GM23338 (cell line): Measurements from ENCODE around the gene ELFN1. TPM values are rescaled to one million over a fixed set of nuclear protein-coding genes. Genes with fewer than 3 reads are reported as not detected.

Experiments
- ATAC-seq: fragments of 200-7000 bp; cut with Tn5 transposase; 3 replicates; pipeline ENCODE4 v1.9.1; 2020
- DNase-seq: peaks from one replicate; pipeline ENCODE4 v3.0.0-alpha.2; 2015; ENCODE audit warnings: low spot score
- H2AFZ ChIP-seq: fragments of 200-600 bp; sonication (generic); 2 replicates; pipeline ENCODE4 v1.8.0; 2016; ENCODE audit warnings: antibody characterized with exemption, mild to moderate bottlenecking, moderate library complexity
- H3F3A ChIP-seq: fragments of 200-600 bp; sonication (generic); replicated peaks from 2 replicates; pipeline ENCODE4 v1.8.0; 2017; ENCODE audit warnings: antibody characterized with exemption, mixed run types, low read depth
- H3K27ac ChIP-seq: fragments of 200-600 bp; sonication (generic); 2 replicates; pipeline ENCODE4 v1.6.1; 2016; ENCODE audit warnings: low read depth
- H3K27me3 ChIP-seq: fragments of 200-600 bp; sonication (generic); 2 replicates; pipeline ENCODE4 v1.8.0; 2016; ENCODE audit warnings: mild to moderate bottlenecking, mixed run types, moderate library complexity; ENCODE audit not compliant: insufficient read depth
- H3K36me3 ChIP-seq: fragments of 200-600 bp; sonication (generic); 2 replicates; pipeline ENCODE4 v1.8.0; 2016; ENCODE audit warnings: mild to moderate bottlenecking; ENCODE audit not compliant: insufficient read depth
- H3K4me1 ChIP-seq: fragments of 200-600 bp; sonication (generic); 2 replicates; pipeline ENCODE4 v1.8.0; 2016; ENCODE audit warnings: mild to moderate bottlenecking, moderate library complexity; ENCODE audit not compliant: insufficient read depth
- H3K4me2 ChIP-seq: fragments of 200-600 bp; sonication (generic); 2 replicates; pipeline ENCODE4 v1.7.1; 2017; ENCODE audit warnings: mixed run types
- H3K4me3 ChIP-seq: fragments of 200-600 bp; sonication (generic); 2 replicates; pipeline ENCODE4 v1.6.1; 2016; ENCODE audit warnings: mixed run types
- H3K79me2 ChIP-seq: fragments of 200-600 bp; sonication (generic); replicated peaks from 2 replicates; pipeline ENCODE4 v1.8.0; 2017; ENCODE audit warnings: mild to moderate bottlenecking; ENCODE audit not compliant: insufficient read depth
- H3K9me2 ChIP-seq: fragments of 200-600 bp; sonication (generic); 2 replicates; pipeline ENCODE4 v1.8.0; 2017; ENCODE audit not compliant: insufficient read depth
- H4K20me1 ChIP-seq: fragments of 200-600 bp; sonication (generic); replicated peaks from 2 replicates; pipeline ENCODE4 v1.8.0; 2017; ENCODE audit warnings: mild to moderate bottlenecking; ENCODE audit not compliant: insufficient read depth
- H3K27ac Mint-ChIP-seq: 2 replicates; pipeline ENCODE4 v1.8.0; 2020; ENCODE audit warnings: inconsistent platforms, mild to moderate bottlenecking, moderate library complexity, mixed read lengths
- H3K27me3 Mint-ChIP-seq: 3 replicates; pipeline ENCODE4 v1.8.0; 2022; ENCODE audit warnings: low read depth, mild to moderate bottlenecking, moderate library complexity, mixed read lengths, inconsistent platforms; ENCODE audit not compliant: insufficient read depth, poor library complexity
- H3K36me3 Mint-ChIP-seq: 3 replicates; pipeline ENCODE4 v1.8.0; 2021; ENCODE audit warnings: low read depth, mild to moderate bottlenecking, inconsistent platforms, moderate library complexity, mixed read lengths
- H3K4me1 Mint-ChIP-seq: 3 replicates; pipeline ENCODE4 v1.8.0; 2020; ENCODE audit warnings: mild to moderate bottlenecking, inconsistent platforms, mixed read lengths
- H3K4me3 Mint-ChIP-seq: 3 replicates; pipeline ENCODE4 v1.8.0; 2021; ENCODE audit warnings: moderate library complexity, mild to moderate bottlenecking, inconsistent platforms, mixed read lengths
- H3K9me3 Mint-ChIP-seq: 3 replicates; pipeline ENCODE4 v1.8.0; 2020; ENCODE audit warnings: moderate library complexity, mild to moderate bottlenecking, inconsistent platforms, mixed read lengths
- CREB1 ChIP-seq: fragments of 250-450 bp; sonication (Bioruptor Pico); IDR thresholded peaks from 2 replicates; pipeline ENCODE4 v1.5.0; 2020; ENCODE audit warnings: low read depth, mild to moderate bottlenecking, moderate library complexity
- ETS1 ChIP-seq: IDR thresholded peaks from 2 replicates; pipeline ENCODE4 v1.6.1; 2016; ENCODE audit warnings: antibody characterized with exemption
- EZH2 ChIP-seq: fragments of 200-600 bp; sonication (generic); IDR thresholded peaks from one replicate; pipeline ENCODE4 v1.8.0; 2017; ENCODE audit warnings: antibody characterized with exemption, mild to moderate bottlenecking, low read depth; ENCODE audit not compliant: unreplicated experiment
- EZH2phosphoT487 ChIP-seq: fragments of 200-600 bp; sonication (generic); IDR thresholded peaks from one replicate; pipeline ENCODE4 v1.8.1; 2018; ENCODE audit warnings: antibody characterized with exemption; ENCODE audit not compliant: unreplicated experiment
- JUNB ChIP-seq: IDR thresholded peaks from one replicate; pipeline ENCODE4 v1.6.1; 2016; ENCODE audit warnings: antibody characterized with exemption; ENCODE audit not compliant: unreplicated experiment
- NANOG ChIP-seq: IDR thresholded peaks from 2 replicates; pipeline ENCODE4 v1.6.1; 2016; ENCODE audit warnings: antibody characterized with exemption, borderline replicate concordance
- POLR2AphosphoS5 ChIP-seq: IDR thresholded peaks from 2 replicates; pipeline ENCODE4 v1.6.1; 2016; ENCODE audit warnings: antibody characterized with exemption, low read depth
- REST ChIP-seq: IDR thresholded peaks from one replicate; pipeline ENCODE4 v1.6.1; 2018; ENCODE audit warnings: antibody characterized with exemption; ENCODE audit not compliant: unreplicated experiment
- STAT1 ChIP-seq: IDR thresholded peaks from one replicate; pipeline ENCODE4 v1.6.1; 2016; ENCODE audit warnings: antibody characterized with exemption; ENCODE audit not compliant: unreplicated experiment
- ZNF114 ChIP-seq: fragments of 250-450 bp; sonication (Bioruptor Pico); IDR thresholded peaks from 2 replicates; pipeline ENCODE4 v1.5.0; 2020; ENCODE audit warnings: mild to moderate bottlenecking, moderate library complexity
- ZNF331 ChIP-seq: fragments of 250-450 bp; sonication (Bioruptor Pico); IDR thresholded peaks from 2 replicates; pipeline ENCODE4 v1.5.0; 2020; ENCODE audit warnings: low read depth, mild to moderate bottlenecking, moderate library complexity
- polyA plus RNA-seq: library from polyadenylated mRNA; unstranded; fragments of >200 nt; fragmentation: Nextera tagmentation; extraction: Ambion mirVana; gene quantifications from 2 replicates; pipeline ENCODE4 v1.2.1, GENCODE V29; 2016
- total RNA-seq: library from RNA; depleted of rRNA; stranded (reverse); fragments of >200 nt; shearing (Covaris generic); gene quantifications from 2 replicates; pipeline ENCODE4 v1.2.3, GENCODE V29; 2014
- TF ChIP-seq, protein P1 (sequence below): fragments of 250-450 bp; sonication (Bioruptor Pico); IDR thresholded peaks from 2 replicates; pipeline ENCODE4 v1.5.0; 2020; ENCODE audit warnings: mild to moderate bottlenecking, moderate library complexity
- TF ChIP-seq, protein P2 (sequence below), 2 experiments: fragments of 200-600 bp in 1 of 2; sonication (generic) in 1 of 2; conservative IDR thresholded peaks; 2 replicates each; pipeline versions ENCODE4 v1.5.1 to v1.6.1; 2016 to 2017; ENCODE audit warnings: antibody characterized with exemption in 2 of 2, low read depth in 2 of 2, mild to moderate bottlenecking in 2 of 2, moderate library complexity in 1 of 2

Gene ELFN1
- total and polyA plus RNA-seq, 2 experiments from 2014 or later = 0.08 to 3.5 TPM

GRCh38 chr7:1761097-1761496, 91.0 kb downstream of the ELFN1 start:
- Mint-ChIP-seq H3K4me1 (peaks cover 7% of the 10 kb centered on the region), H3K9me3 (peaks cover 20% of the 10 kb centered on the region), H3K36me3 (peaks cover 8% of the 10 kb centered on the region; the same call in 1 of the 3 replicates), H3K27me3 (peaks cover 26% of the 10 kb centered on the region), H3K4me3 (no peak overlapping the region), H3K27ac (no peak overlapping the region)
- Histone ChIP-seq H3K36me3 (no peaks in the 10 kb centered on the region), H3K79me2 (no peaks in the 10 kb centered on the region), H3K27me3 (no peaks in the 10 kb centered on the region), H4K20me1 (no peaks in the 10 kb centered on the region), H3F3A (no peaks in the 10 kb centered on the region), H2AFZ (no peak overlapping the region), H3K4me3 (no peak overlapping the region), H3K27ac (no peak overlapping the region), H3K9me2 (no peaks in the 10 kb centered on the region), H3K4me2 (no peak overlapping the region), H3K4me1 (no peaks in the 10 kb centered on the region)
- ATAC-seq (no peak), DNase-seq (no peak)
- TF ChIP-seq JUNB (no peak), ETS1 (no peak), STAT1 (no peak), ZNF114 (CRISPR knock-in tag) (no peak), REST (no peak), POLR2AphosphoS5 (no peak), EZH2phosphoT487 (no peak), CREB1 (CRISPR knock-in tag) (no peak), EZH2 (no peak), NANOG (no peak), ZNF331 (CRISPR knock-in tag) (no peak)
- TF ChIP-seq, protein P1, sequence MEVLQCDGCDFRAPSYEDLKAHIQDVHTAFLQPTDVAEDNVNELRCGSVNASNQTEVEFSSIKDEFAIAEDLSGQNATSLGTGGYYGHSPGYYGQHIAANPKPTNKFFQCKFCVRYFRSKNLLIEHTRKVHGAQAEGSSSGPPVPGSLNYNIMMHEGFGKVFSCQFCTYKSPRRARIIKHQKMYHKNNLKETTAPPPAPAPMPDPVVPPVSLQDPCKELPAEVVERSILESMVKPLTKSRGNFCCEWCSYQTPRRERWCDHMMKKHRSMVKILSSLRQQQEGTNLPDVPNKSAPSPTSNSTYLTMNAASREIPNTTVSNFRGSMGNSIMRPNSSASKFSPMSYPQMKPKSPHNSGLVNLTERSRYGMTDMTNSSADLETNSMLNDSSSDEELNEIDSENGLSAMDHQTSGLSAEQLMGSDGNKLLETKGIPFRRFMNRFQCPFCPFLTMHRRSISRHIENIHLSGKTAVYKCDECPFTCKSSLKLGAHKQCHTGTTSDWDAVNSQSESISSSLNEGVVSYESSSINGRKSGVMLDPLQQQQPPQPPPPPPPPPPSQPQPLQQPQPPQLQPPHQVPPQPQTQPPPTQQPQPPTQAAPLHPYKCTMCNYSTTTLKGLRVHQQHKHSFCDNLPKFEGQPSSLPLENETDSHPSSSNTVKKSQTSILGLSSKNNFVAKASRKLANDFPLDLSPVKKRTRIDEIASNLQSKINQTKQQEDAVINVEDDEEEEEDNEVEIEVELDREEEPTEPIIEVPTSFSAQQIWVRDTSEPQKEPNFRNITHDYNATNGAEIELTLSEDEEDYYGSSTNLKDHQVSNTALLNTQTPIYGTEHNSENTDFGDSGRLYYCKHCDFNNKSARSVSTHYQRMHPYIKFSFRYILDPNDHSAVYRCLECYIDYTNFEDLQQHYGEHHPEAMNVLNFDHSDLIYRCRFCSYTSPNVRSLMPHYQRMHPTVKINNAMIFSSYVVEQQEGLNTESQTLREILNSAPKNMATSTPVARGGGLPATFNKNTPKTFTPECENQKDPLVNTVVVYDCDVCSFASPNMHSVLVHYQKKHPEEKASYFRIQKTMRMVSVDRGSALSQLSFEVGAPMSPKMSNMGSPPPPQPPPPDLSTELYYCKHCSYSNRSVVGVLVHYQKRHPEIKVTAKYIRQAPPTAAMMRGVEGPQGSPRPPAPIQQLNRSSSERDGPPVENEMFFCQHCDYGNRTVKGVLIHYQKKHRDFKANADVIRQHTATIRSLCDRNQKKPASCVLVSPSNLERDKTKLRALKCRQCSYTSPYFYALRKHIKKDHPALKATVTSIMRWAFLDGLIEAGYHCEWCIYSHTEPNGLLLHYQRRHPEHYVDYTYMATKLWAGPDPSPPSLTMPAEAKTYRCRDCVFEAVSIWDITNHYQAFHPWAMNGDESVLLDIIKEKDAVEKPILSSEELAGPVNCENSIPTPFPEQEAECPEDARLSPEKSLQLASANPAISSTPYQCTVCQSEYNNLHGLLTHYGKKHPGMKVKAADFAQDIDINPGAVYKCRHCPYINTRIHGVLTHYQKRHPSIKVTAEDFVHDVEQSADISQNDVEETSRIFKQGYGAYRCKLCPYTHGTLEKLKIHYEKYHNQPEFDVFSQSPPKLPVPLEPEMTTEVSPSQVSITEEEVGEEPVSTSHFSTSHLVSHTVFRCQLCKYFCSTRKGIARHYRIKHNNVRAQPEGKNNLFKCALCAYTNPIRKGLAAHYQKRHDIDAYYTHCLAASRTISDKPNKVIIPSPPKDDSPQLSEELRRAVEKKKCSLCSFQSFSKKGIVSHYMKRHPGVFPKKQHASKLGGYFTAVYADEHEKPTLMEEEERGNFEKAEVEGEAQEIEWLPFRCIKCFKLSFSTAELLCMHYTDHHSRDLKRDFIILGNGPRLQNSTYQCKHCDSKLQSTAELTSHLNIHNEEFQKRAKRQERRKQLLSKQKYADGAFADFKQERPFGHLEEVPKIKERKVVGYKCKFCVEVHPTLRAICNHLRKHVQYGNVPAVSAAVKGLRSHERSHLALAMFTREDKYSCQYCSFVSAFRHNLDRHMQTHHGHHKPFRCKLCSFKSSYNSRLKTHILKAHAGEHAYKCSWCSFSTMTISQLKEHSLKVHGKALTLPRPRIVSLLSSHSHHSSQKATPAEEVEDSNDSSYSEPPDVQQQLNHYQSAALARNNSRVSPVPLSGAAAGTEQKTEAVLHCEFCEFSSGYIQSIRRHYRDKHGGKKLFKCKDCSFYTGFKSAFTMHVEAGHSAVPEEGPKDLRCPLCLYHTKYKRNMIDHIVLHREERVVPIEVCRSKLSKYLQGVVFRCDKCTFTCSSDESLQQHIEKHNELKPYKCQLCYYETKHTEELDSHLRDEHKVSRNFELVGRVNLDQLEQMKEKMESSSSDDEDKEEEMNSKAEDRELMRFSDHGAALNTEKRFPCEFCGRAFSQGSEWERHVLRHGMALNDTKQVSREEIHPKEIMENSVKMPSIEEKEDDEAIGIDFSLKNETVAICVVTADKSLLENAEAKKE (CRISPR knock-in tag) = no peak
- TF ChIP-seq, protein P2, sequence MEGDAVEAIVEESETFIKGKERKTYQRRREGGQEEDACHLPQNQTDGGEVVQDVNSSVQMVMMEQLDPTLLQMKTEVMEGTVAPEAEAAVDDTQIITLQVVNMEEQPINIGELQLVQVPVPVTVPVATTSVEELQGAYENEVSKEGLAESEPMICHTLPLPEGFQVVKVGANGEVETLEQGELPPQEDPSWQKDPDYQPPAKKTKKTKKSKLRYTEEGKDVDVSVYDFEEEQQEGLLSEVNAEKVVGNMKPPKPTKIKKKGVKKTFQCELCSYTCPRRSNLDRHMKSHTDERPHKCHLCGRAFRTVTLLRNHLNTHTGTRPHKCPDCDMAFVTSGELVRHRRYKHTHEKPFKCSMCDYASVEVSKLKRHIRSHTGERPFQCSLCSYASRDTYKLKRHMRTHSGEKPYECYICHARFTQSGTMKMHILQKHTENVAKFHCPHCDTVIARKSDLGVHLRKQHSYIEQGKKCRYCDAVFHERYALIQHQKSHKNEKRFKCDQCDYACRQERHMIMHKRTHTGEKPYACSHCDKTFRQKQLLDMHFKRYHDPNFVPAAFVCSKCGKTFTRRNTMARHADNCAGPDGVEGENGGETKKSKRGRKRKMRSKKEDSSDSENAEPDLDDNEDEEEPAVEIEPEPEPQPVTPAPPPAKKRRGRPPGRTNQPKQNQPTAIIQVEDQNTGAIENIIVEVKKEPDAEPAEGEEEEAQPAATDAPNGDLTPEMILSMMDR (conservative IDR thresholded peaks at IDR 0.05; ENCODE audit: low read depth in 2 of 2) = no peak
